Measurements from ENCODE around the gene SLC16A13. TPM values are rescaled to one million over a fixed set of nuclear protein-coding genes. Genes with fewer than 3 reads are reported as not detected.
A peak's percentile ranks its signal among the peaks of the same experiment; 100 is the strongest.

The SLC16A13 gene
- total and polyA plus RNA-seq, 2 of the 8 experiments (the other 6 are each of a cell fraction or from before 2014, with no cell fraction given): 5.4 to 5.8 TPM

- Histone ChIP-seq H3K23ac (ENCODE audit: insufficient read length) (no peak overlapping the region), H3K4me2 (ENCODE audit: insufficient read depth in 1 of 2, low read depth in 2 of 2, low read length in 2 of 2) (peak overlapping the region; percentile 93 to 94), H3K4me1 (replicated peaks in 1 of 4; ENCODE audit: control insufficient read depth in 3 of 4, insufficient read depth in 4 of 4, low read length in 3 of 4) (peaks cover 0 to 18% (median 17%) of the 10 kb centered on the region in 4 experiments; a peak in 6 of 7 replicates), H3K14ac (ENCODE audit: insufficient read length) (no peak overlapping the region), H3K36me3 (ENCODE audit: control insufficient read depth in 2 of 4, insufficient read depth in 4 of 4, low read length in 3 of 4) (no peaks in the 10 kb centered on the region), H3K9me3 (ENCODE audit: insufficient read depth in 2 of 2, low read depth in 1 of 2, low read length in 1 of 2) (no peaks in the 10 kb centered on the region), H3K9ac (replicated peaks in 1 of 4; ENCODE audit: extremely low read depth in 1 of 4, low read depth in 3 of 4, low read length in 3 of 4) (no peak overlapping the region), H2BK20ac (ENCODE audit: low read length) (no peak overlapping the region), H2BK12ac (ENCODE audit: low read depth, low read length) (no peak overlapping the region), H3K27me3 (replicated peaks in 1 of 4; ENCODE audit: control insufficient read depth in 3 of 4, extremely low read depth in 1 of 4, insufficient read depth in 3 of 4, low read length in 3 of 4) (peaks cover 3 to 33% (median 32%) of the 10 kb centered on the region in 4 experiments), H2BK15ac (ENCODE audit: low read length) (no peak overlapping the region), H3K79me1 (ENCODE audit: low read depth, low read length) (no peaks in the 10 kb centered on the region), H4K5ac (ENCODE audit: insufficient read length, low read depth, low read length) (no peak overlapping the region), H4K20me1 (replicated peaks in 1 of 2; ENCODE audit: control insufficient read depth in 1 of 2, insufficient read depth in 2 of 2, low read length in 2 of 2) (peaks cover 0 to 9% of the 10 kb centered on the region in 2 experiments), H3K18ac (ENCODE audit: extremely low read depth, low read length) (no peak overlapping the region), H2AFZ (ENCODE audit: low read length) (no peak overlapping the region), H2AK5ac (ENCODE audit: low read depth, low read length) (no peak overlapping the region), H4K8ac (ENCODE audit: extremely low read depth, insufficient read depth, low read length) (peak overlapping the region; percentile 87), H3K56ac (replicated peaks; ENCODE audit: insufficient read length, low read depth, low read length) (no peak overlapping the region), H4K91ac (replicated peaks; ENCODE audit: insufficient read length, low read length) (no peak overlapping the region), H2BK120ac (replicated peaks; ENCODE audit: low read depth, low read length) (no peak overlapping the region), H3K79me2 (ENCODE audit: control insufficient read depth in 1 of 2, insufficient read depth in 2 of 2, low read length in 2 of 2) (no peaks in the 10 kb centered on the region), H3K23me2 (ENCODE audit: low read depth, low read length) (peaks cover 32% of the 10 kb centered on the region; the same call in 1 of the 2 replicates), H3K4me3 (ENCODE audit: extremely low read depth in 1 of 4, insufficient read depth in 2 of 4, low read depth in 3 of 4, low read length in 4 of 4) (peak overlapping the region; percentile 25 to 66 (median 38); a peak in 6 of 8 replicates), H3K4ac (replicated peaks; ENCODE audit: insufficient read length, low read depth, low read length) (no peak overlapping the region), H2BK5ac (ENCODE audit: low read depth, low read length) (no peak overlapping the region), H3K27ac (ENCODE audit: low read depth, low read length) (no peak overlapping the region)
- POLR2A ChIA-PET (ENCODE audit: partially characterized antibody): interaction anchor here (0.9 to 1.5 kb wide), 7 partner anchors 17 to 135 kb away, joined by 3 to 6 read pairs (median 4); no protein-coding TSS in a partner anchor
- WGBS, 2 experiments (ENCODE audit: extremely low coverage in 1 of 2, insufficient coverage in 1 of 2, insufficient read length in 1 of 2, insufficient replicate concordance in 2 of 2, low coverage in 1 of 2, low lambda C conversion rate in 2 of 2, missing lambda C conversion rate in 1 of 2): 17% methylated on average over 35 of the region's 43 CpGs; no CpG with 5 or more reads in 1 of the 2 experiments
- DNase-seq (ENCODE audit: low read depth in 1 of 2, low spot score in 2 of 2): peak in 1 of 2 experiments; percentile 54
- no peak for FAIRE-seq
- CTCF ChIA-PET (ENCODE audit: partially characterized antibody): interaction anchor here (0.8 to 7.1 kb wide), 9 partner anchors 10 to 172 kb away, joined by 3 to 60 read pairs (median 3); no protein-coding TSS in a partner anchor
- TF ChIP-seq BACH1 (IDR thresholded peaks at IDR 0.05; ENCODE audit: low read length) (no peak), JUN (IDR thresholded peaks at IDR 0.05; ENCODE audit: low read depth, low read length) (no peak)
These were observed 6.0 kb downstream of the SLC16A13 start for GRCh38 chr17:7041607-7042500.

Data from H1 (cell line).